Measurements from ENCODE around the gene GLYR1. TPM values are rescaled to one million over a fixed set of nuclear protein-coding genes. Genes with fewer than 3 reads are reported as not detected.

The GLYR1 gene
- total RNA-seq, 1 experiment from 2014 or later, result 67.3 TPM

- intact Hi-C loops (cut with micrococcal nuclease), result no loop called here
- DNase-seq (ENCODE audit: unreplicated experiment), result no peak
- ChIA-PET POLR2A (no interaction called here), CTCF (interaction anchor here (0.7 kb wide), 1 partner anchor 23 kb away, joined by 3 read pairs; no protein-coding TSS in a partner anchor)
- H3K27ac Mint-ChIP-seq (ENCODE audit: low read depth, unreplicated experiment), result no peak overlapping the region
- H3K4me3 Mint-ChIP-seq (ENCODE audit: unreplicated experiment), result no peak overlapping the region
- no peaks in the 10 kb centered on the region for H3K27me3 Mint-ChIP-seq (ENCODE audit: insufficient read depth, unreplicated experiment)
- BruUV-seq (replicated peaks), result no TSS peak
- H3K36me3 Mint-ChIP-seq (ENCODE audit: insufficient read depth, unreplicated experiment), result no peaks in the 10 kb centered on the region
- TF ChIP-seq, protein P1, sequence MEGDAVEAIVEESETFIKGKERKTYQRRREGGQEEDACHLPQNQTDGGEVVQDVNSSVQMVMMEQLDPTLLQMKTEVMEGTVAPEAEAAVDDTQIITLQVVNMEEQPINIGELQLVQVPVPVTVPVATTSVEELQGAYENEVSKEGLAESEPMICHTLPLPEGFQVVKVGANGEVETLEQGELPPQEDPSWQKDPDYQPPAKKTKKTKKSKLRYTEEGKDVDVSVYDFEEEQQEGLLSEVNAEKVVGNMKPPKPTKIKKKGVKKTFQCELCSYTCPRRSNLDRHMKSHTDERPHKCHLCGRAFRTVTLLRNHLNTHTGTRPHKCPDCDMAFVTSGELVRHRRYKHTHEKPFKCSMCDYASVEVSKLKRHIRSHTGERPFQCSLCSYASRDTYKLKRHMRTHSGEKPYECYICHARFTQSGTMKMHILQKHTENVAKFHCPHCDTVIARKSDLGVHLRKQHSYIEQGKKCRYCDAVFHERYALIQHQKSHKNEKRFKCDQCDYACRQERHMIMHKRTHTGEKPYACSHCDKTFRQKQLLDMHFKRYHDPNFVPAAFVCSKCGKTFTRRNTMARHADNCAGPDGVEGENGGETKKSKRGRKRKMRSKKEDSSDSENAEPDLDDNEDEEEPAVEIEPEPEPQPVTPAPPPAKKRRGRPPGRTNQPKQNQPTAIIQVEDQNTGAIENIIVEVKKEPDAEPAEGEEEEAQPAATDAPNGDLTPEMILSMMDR (IDR thresholded peaks at IDR 0.05; ENCODE audit: unreplicated experiment), result no peak
- no peaks in the 10 kb centered on the region for H3K4me1 Mint-ChIP-seq (ENCODE audit: insufficient read depth, unreplicated experiment)
- no peaks in the 10 kb centered on the region for H3K9me3 Mint-ChIP-seq (ENCODE audit: unreplicated experiment)
These were observed 66.9 kb downstream of the GLYR1 start for GRCh38 chr16:4780235-4780634.

GRCh38 chr16:4778050-4778392, 69.1 kb downstream of the GLYR1 start:
- TF ChIP-seq, protein P1 (IDR thresholded peaks at IDR 0.05; ENCODE audit: unreplicated experiment), result no peak
- ChIA-PET CTCF (no interaction called here), POLR2A (interaction anchor here (0.6 to 0.9 kb wide), 2 partner anchors 10 to 244 kb away, joined by 3 read pairs; no protein-coding TSS in a partner anchor)
- H3K27ac Mint-ChIP-seq (ENCODE audit: low read depth, unreplicated experiment), result no peak overlapping the region
- H3K36me3 Mint-ChIP-seq (ENCODE audit: insufficient read depth, unreplicated experiment), result no peaks in the 10 kb centered on the region
- no peaks in the 10 kb centered on the region for H3K27me3 Mint-ChIP-seq (ENCODE audit: insufficient read depth, unreplicated experiment)
- intact Hi-C loops (cut with micrococcal nuclease), result no loop called here
- H3K4me3 Mint-ChIP-seq (ENCODE audit: unreplicated experiment), result no peak overlapping the region
- H3K4me1 Mint-ChIP-seq (ENCODE audit: insufficient read depth, unreplicated experiment), result no peaks in the 10 kb centered on the region
- no peak for DNase-seq (ENCODE audit: unreplicated experiment)
- H3K9me3 Mint-ChIP-seq (ENCODE audit: unreplicated experiment), result no peaks in the 10 kb centered on the region
- no TSS peak for BruUV-seq (replicated peaks)

GRCh38 chr16:4777339-4778049, 69.6 kb downstream of the GLYR1 start:
- H3K4me3 Mint-ChIP-seq (ENCODE audit: unreplicated experiment), result no peak overlapping the region
- ChIA-PET POLR2A (interaction anchor here (0.6 to 0.9 kb wide), 2 partner anchors 9 to 244 kb away, joined by 3 read pairs; no protein-coding TSS in a partner anchor), CTCF (no interaction called here)
- no peaks in the 10 kb centered on the region for H3K4me1 Mint-ChIP-seq (ENCODE audit: insufficient read depth, unreplicated experiment)
- H3K36me3 Mint-ChIP-seq (ENCODE audit: insufficient read depth, unreplicated experiment), result no peaks in the 10 kb centered on the region
- no TSS peak for BruUV-seq (replicated peaks)
- intact Hi-C loops (cut with micrococcal nuclease), result no loop called here
- no peaks in the 10 kb centered on the region for H3K9me3 Mint-ChIP-seq (ENCODE audit: unreplicated experiment)
- TF ChIP-seq, protein P1 (IDR thresholded peaks at IDR 0.05; ENCODE audit: unreplicated experiment), result no peak
- no peaks in the 10 kb centered on the region for H3K27me3 Mint-ChIP-seq (ENCODE audit: insufficient read depth, unreplicated experiment)
- H3K27ac Mint-ChIP-seq (ENCODE audit: low read depth, unreplicated experiment), result no peak overlapping the region
- no peak for DNase-seq (ENCODE audit: unreplicated experiment)

DNA sequence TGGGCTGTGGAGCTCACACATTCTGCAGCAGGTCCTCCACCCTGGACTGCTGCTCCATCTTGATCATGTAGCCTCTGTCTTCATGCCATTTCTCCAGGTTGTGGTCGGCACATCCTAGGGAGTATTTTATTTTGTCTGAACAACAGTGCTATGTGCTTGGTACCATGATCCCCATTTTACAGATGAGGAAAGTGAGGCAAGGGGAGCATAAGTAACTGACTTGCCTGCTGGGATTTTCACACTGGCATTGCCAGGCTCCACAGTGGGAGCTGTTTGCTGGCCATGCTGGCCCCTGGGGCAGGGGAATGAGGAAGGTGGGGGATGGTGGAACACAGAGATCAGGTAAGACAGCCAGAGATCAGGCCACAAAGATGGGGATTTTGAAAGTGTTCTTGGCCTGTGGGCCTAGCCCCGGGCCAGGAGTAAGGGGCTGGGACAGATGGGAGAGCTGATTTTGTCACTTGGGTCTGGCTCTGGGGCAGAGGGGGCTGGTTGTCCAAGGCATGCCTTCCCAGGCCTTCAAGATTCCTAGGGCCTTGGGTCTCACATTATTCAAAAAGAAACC, 70.9 kb downstream of the GLYR1 start:
- Mint-ChIP-seq H3K27me3 (ENCODE audit: insufficient read depth, unreplicated experiment) (no peaks in the 10 kb centered on the region), H3K4me3 (ENCODE audit: unreplicated experiment) (no peak overlapping the region), H3K36me3 (ENCODE audit: insufficient read depth, unreplicated experiment) (no peaks in the 10 kb centered on the region), H3K27ac (ENCODE audit: low read depth, unreplicated experiment) (no peak overlapping the region), H3K9me3 (ENCODE audit: unreplicated experiment) (no peaks in the 10 kb centered on the region), H3K4me1 (ENCODE audit: insufficient read depth, unreplicated experiment) (no peaks in the 10 kb centered on the region)
- no peak for DNase-seq (ENCODE audit: unreplicated experiment)
- intact Hi-C loops (cut with micrococcal nuclease), result no loop called here
- CTCF ChIA-PET, result no interaction called here
- TF ChIP-seq, protein P1 (IDR thresholded peaks at IDR 0.05; ENCODE audit: unreplicated experiment), result no peak
- POLR2A ChIA-PET, result no interaction called here
- BruUV-seq (replicated peaks), result no TSS peak

Data from MCF 10A (cell line).